ENCODE results near the gene TNS4.
A peak's percentile ranks its signal among the peaks of the same experiment; 100 is the strongest.

The TNS4 gene

DNA sequence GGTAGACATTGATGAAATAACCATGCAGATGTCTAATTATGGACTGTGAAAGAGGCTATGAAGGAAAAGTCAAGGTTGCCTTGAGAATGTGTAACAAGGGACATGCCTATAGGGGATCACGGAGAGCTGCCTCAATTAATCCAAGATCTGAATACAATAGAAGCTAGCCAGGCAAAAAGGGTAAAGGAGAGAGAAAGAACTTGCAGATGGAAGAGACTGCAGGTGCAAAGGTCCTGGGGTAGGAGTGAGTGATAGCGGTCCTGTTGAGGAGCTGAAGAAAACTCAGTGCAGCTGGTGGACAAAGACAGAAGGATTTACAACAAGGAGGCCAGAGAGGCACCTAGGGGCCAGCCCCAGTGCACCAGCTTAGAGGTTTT, 15.9 kb upstream of the TNS4 start:
- DNase-seq (ENCODE audit: extremely low read depth in 1 of 2, low read depth in 1 of 2): no peak

DNA sequence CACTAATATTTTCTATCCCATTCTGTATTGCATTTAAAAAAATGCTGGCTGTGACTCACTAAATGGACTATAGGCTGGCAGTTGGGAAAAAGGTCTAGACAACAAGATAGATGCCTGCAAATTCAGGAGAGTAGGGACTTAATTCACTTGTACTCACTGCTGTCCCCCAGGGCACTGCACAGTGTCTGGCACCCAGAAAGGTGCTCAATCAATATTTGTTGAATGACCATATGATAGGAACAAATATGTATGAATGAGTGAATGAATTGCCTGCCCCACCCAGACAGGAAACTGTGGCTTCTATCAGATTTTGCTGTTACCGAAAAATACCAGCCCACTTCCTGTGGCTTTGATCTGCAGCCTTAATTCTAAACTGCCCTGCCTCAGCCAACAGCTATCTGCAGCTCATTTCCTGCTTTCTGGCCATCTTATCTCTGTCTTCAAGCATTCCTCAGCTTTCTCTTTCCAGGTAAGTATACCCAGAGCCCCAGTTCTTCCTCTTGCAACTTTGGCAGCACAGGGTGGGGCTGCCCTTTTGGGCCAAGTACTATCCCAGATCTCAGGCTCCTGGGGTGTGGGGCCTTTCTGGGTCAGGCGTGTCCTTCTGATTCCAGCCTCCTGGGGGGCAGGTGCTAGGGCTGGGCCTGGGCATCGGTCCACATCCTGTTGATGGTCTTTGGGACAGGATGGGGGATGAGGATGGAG, 15.3 kb upstream of the TNS4 start:
- DNase-seq (ENCODE audit: extremely low read depth in 1 of 2, low read depth in 1 of 2): peak in 1 of 2 donors; percentile 18

DNA sequence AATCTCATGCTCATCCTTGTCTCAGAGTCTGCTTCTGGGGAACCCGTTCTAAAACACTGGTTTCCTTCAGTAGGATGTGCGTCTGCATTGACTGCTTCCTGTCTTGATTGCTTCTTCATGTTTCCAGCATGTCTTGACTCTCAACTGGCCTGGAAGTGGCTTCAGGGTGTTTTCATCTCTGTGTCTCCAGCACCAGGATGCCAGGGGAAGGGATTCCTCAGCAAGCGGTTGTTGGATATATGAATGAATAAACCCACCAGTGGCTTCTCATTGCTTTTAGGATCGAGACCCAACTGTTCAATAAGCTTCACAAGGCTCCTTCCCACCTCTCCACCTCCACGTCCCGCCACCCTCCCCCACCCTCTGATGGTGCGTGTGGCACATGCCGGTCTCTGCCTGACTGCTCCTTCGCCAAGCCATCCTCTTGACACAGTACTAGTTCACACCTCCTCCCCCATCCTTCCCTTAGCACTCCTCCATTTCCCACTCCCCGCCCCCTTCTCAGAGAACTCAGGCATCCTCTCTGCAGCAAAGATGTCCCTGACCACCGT, 14.1 kb upstream of the TNS4 start:
- no peak for DNase-seq (ENCODE audit: extremely low read depth in 1 of 2, low read depth in 1 of 2)

DNA sequence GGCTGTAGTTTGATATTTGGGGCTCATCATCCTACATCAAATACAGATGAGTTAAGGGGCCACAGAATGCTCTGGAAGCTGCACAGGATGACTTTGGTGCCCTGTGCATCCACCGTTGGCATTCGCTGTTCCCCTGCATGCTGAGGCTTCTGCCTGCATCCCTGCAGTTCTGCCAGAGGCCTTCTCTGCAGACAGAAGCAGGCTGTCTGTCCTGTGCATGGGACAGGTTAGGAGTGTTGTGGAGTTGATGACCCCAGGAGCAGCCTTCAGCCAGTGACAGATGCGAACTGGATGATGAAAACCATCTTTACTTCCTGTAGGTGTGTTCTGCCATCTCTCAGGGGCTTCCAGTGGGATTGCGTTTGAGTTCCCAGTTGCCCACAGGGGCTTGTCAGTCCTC, 13.6 kb upstream of the TNS4 start:
- DNase-seq (ENCODE audit: extremely low read depth in 1 of 2, low read depth in 1 of 2): no peak

DNA sequence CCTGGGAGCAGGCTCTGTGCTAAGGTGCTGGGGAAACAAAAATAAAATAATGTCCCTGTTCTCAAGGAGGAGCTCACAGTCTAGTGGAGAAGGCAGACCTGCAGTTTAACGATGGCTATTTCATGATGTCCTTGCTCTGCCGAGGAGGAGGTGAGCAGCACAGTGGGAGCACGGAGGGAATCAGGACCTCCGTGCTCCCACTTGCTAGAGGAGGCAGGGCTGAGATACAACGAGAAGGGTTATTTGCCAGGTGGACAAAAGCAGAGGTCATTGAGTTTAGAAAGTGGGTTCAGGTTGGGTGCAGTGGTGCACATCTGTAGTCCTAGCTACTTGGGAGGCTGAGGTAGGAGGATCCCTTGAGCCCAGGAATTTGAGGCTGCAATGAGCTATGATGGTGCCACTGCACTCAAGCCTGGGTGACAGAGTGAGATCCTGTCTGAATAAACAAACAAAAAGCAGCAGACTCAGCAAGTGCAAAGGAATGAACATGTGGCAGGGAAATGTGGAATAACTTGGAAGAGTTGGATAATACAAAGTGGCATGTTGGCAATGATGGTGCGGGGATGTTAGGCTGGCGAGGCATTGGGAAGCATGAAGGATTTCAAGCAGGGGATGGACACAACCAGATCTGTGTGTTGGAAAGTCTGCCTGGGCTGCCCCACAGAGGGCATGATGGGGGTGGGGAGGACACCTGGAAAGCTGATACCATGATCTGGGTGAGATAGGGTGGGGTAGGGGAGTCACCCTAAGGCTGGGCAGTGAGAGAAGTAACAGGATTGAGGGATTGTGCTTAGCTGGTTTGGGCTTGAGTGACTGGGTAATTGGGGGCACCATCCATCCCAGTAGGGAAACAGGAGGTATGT, 12.8 kb upstream of the TNS4 start:
- no peak for DNase-seq (ENCODE audit: extremely low read depth in 1 of 2, low read depth in 1 of 2)

DNA sequence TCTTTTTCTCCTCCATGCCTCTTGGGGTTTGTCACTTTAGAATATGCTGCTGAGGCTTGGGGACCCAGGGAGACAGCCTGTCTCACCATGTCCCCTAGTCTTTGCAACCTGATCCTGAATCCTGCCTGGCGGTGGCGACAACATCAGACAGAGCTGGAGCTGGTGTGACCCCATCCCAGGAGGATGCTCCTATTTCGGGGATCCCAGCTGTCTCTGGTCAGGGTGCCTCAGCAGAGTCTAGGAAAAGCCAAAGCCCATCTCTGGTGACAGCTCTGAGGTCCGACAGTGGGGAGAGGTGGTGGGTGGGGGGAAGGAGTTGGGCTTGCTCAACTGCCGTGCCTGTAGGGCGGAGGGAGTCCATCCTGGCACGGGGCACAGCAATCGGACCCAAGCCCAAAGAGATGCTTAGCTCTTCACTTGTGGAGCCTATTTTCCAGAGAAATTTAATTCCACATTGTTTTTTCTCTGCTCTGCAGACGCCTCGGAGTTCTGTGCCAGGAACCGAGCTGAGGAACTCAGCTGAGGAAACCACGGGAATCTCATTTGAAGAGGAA, 10.3 kb upstream of the TNS4 start:
- no peak for DNase-seq (ENCODE audit: extremely low read depth in 1 of 2, low read depth in 1 of 2)

DNA sequence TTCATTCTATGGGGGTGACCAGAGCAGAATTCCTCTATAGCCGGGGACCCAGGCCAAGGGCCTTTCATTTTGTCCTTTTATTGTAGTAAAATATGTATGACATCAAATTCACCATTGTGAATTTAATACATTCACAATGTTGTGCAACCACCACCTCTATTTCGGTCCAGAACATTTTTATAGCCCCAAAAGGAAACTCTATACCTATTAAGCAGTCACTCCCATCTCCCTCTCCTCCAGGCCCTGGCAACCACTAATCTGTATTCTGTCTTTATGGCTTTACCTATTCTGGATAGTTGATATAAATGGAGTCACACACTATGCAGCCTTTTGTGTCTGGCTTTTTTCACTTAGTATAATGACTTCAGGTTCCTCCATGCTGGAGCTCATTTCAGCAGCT, 9.7 kb upstream of the TNS4 start:
- DNase-seq (ENCODE audit: extremely low read depth in 1 of 2, low read depth in 1 of 2): no peak

DNA sequence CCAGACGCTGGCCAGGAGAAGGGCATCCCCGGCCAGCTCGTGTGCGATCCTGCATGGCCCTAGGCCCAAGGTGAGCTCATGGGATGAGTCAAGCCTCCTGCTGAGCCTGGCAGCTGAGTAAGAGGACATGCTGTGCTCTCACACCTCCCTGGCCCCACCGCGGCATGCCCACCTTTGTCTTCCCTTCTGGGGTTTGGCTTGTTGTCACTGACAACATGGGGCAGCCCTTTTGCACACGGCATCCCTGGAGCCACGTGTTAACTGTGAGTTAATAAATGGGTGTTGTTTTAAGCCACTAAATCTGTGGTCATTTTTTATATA, 8.9 kb upstream of the TNS4 start:
- DNase-seq (ENCODE audit: extremely low read depth in 1 of 2, low read depth in 1 of 2): no peak

DNA sequence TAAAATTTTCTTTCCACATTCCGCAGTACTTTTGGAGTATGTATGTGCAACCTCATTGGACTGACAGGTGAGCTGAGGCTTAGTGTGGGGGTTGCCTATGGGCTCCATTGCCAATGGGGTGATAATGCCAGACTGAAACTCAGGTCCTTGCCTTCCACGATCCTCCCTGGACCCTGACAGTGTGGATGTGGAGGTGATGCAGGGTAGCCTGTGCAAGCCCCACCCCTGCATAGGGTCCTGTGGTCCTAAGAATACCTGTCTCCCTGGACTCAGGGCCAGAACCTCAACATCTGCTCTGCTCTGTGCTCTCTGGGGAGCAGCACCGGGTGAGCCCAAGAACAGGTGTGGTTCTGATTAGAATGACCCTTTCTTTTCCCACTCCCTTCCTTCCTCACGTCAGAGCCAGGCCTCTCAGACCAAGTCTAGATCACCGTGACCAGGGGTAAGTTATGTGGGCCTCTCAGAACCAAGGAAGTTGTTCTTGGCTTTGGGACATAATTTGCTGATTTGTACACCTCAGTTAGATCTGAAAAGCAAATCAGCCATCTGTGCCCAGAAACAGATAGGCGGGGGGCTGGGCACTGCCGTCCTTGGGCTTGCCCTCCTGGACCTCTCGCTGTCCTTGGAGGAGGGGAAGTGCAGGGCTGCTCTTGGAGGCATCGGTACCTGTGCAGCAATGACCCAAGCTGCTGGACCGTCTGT, 8.4 kb upstream of the TNS4 start:
- DNase-seq (ENCODE audit: extremely low read depth in 1 of 2, low read depth in 1 of 2): no peak

DNA sequence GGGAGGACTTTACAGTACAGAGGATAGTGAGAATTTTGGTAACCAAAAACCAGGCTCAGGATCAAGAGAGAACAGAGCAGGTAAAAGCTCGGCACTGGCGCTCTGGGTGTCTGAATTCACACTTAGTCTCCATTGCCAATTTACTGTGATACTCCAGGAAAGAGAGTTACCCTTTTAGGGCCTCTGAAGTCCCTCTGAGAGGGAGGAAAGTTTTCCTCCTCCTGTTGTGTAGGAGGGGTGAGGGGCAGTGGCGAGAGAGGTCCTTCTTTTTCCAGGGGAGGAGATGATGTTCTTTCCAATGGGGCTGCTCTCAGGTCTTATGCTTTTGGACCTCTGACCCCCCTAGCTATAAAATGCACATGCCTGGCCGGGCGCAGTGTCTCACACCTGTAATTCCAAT, 5.4 kb upstream of the TNS4 start:
- DNase-seq (ENCODE audit: extremely low read depth in 1 of 2, low read depth in 1 of 2): no peak

DNA sequence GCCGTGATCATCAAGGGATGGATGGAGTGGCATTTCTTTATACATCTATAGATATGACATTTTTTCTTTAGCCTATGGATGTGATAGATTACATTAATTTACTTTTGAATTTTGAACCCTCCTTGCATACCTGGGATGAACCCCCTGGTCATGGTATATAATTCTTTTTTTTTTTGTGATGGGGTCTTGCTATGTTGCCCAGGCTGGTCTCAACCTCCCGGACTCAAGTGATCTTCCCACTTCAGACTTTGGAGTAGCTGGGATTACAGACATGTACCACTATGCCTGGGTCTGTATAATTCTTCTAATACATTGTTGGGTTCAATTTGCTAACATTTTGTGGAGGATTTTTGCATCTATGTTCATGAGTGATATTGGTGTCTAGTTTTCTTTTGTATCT, 1.7 kb upstream of the TNS4 start:
- no peak for DNase-seq (ENCODE audit: extremely low read depth in 1 of 2, low read depth in 1 of 2)

DNA sequence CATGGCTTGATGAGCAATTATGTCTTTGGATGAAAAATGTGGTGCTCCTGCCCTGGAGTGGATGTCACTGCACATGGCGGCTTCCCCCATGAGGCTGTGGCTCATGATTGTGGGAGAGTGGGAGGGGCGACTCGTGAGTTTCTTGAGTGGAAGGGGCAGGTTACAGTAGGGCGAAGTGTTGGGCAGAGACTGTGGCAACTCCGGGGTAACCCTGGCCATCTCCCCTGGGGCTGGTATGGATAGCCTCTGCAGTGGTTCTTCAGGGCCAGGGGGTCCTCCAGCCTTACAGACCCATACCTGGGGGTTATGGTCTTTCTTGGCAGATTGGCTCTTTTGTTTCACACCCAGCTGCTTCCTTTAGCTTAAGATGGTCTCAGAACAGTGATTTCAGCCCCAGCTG, 1.3 kb upstream of the TNS4 start:
- no peak for DNase-seq (ENCODE audit: extremely low read depth in 1 of 2, low read depth in 1 of 2)

DNA sequence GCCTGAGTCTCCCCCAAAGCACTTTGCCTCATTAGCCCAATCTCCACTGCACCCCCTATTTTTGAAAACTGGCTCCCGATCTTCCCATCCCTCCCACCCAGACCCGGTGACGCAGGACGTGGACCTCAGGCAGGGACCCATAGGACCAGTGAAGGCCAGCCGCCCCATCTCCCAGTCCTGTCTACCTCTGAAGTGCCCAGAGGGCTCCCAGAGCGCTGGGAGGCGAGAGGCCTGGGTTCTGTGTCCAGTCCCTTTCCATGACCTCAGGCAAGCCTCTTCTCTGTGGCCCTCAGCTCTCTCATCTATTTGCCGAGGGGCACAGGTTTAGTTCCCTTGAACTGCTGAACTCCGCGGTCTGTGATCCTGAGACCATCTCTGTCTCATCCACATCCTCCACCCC, 714 bp downstream of the TNS4 start:
- DNase-seq (ENCODE audit: extremely low read depth in 1 of 2, low read depth in 1 of 2): no peak

DNA sequence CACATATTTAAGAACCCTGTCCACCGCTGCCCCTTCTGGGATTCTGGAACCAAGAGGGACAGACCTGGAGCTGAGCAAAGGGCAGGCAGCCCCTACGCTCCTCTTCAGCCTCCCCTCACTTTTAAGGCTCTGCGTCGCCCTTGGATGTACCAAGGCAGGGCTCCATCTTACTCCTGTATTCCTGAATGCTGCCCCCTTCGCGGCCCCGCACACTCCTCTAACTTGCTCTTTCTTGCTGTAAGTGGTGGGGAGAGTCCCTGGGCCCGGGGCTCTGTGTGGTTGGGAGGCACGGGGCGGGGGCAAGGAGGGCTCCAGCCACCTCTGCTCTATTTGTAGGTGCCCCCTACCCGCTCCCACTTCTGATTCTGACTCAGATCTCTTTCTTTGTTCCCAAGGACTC, 1.2 kb downstream of the TNS4 start:
- DNase-seq (ENCODE audit: extremely low read depth in 1 of 2, low read depth in 1 of 2): no peak

DNA sequence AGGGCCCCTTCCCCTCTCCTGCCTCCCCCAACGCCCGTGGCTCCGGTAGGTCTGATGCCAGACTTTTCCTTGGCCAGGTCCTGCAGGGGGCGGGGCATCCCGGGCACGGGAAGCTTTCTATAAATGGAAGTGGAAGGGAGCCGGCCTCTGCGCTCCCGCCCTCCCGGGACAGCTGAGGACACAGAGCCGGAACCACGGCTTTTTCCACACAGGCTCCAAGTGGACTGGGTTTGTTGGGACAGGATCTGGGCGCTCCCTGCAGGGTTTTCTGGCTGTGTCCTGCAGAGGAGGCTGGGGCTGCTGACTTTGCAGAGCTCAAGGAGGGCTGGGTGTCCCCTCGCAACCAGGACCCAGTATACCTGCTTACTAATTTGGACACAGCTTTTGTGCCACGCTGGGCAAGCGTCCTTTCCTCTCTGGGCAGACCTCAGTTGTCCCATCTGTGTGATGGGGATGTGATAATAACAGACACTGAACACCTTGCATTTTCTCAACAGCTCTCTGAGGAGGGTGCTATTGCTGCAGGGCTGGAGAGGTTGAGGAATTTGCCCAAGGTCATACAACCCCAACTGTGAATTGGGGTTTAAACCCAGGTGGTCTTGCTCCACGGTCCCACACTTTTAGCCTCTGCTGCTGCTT, 1.8 kb downstream of the TNS4 start:
- DNase-seq (ENCODE audit: extremely low read depth in 1 of 2, low read depth in 1 of 2): no peak

DNA sequence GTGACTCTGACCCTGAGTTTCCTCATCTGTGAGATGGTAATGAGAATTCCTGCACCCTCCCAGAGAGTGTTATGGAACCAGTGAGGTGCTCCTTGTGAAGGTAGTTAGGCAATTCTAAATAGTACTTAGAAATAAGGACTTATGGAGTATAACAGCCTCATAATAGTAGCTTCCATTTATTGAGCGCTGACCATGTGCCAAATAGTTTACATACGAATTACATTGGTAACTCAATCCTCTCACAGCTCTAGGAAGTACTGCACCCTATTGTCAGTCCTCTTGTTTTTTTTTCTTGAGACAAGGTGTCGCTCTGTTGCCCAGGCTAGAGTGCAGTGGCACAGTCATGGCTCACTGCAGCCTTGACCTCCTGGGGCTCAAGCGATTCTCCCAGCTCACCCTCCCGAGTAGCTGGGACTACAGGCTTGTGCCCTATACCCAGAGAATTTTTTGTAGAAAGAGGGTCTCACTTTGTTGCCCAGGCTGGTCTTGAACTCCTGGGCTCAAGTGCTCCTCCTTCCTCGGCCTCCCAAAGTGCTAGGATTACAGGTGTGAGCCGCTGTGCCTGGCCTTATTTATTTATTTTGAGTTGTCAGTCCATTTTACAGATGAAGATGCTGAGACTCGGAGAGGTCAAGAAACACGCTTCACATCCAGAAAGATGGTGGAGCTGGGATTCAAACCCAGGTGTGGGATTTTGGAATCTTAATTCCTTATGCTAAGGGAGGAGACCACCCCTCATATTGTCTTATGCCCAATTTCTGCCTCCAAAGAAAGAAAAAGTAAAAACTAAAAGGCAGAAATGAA, 2.9 kb downstream of the TNS4 start:
- no peak for DNase-seq (ENCODE audit: extremely low read depth in 1 of 2, low read depth in 1 of 2)

DNA sequence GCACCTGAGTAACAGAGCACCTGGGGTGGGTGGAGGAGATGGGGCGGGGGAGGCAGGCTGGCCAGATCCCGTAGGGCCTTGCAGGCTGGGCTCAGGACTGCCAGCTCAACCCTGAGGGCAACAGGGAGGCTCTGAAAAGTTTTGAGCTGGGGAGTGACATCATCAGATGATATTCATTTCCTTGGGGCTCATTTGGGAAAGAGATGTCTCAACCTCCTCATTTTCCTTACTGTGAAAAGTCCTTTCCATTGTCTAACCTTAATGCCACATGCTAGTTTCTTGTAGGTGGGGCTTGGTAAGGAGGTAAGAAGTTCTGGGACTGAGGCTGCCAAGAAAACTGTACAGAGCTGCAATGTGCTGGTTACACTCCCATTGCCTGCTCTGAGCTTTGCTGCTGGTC, 3.7 kb downstream of the TNS4 start:
- no peak for DNase-seq (ENCODE audit: extremely low read depth in 1 of 2, low read depth in 1 of 2)

DNA sequence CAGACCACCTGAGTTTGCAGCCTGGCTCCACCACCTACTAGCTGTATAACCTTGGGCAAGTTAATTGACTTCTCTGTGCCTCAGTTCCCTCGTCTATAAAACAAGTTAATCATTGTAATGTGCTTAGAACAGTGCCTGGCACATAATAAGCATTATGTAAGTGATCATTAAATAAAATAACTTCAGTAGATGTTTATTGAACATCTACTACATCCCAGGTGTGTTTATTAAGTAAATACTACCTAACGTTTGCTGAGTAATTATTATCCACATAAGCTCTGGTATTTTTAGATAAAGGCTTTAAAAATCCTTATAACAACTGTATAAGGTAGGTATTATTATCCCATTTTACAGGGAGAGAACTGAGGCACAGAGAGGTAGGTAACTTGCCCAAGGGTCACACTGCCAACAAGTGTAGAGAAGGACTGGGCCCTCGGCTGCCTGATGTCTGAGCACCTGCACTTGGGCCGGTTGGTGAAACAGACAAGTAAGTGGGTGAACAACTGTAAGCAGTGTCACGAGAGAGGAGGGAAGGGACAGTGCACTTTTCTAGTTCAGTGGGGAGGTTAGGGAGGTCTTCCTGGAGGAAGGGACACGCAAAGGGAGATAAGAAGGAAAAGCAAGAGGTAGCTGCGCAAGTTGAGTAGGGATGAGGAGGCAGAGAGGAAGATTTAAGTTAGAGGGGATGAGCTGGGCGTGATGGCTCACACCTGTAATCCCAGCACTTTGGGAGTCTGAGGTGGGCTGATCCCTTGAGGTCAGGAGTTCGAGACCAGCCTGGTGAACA, 4.6 kb downstream of the TNS4 start:
- DNase-seq (ENCODE audit: extremely low read depth in 1 of 2, low read depth in 1 of 2): no peak

DNA sequence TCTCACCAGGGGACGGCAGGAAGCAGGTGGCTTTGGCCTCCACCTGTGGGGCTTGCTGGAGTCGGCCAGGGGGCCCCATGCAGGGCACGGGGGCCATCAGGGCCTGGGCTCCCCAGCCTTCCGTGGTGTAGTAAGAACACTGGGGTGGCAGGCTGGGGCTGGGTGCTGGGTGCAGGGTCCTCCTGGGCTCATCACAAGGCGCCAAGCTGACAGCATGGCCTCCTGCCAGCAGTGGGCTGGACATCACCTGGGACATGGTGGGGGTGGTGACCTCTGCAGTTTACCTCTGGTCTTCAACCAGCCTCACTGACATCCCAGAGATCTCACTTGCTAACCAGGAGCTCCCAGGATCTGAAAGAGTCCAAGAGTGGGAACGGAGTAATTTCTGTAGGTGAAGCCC, 5.3 kb downstream of the TNS4 start:
- DNase-seq (ENCODE audit: extremely low read depth in 1 of 2, low read depth in 1 of 2): no peak

Measured in activated CD8-positive, alpha-beta memory T cell treated with anti-CD3 and anti-CD28 coated beads for 1 hour (primary cell).